ENCODE measurements around the gene RNF145.
"Not testable (repeated sequence)": the region's sequence is repeated elsewhere in the genome, so short reads cannot be mapped to it uniquely, and the experiment has no call there.

The RNF145 gene

DNA sequence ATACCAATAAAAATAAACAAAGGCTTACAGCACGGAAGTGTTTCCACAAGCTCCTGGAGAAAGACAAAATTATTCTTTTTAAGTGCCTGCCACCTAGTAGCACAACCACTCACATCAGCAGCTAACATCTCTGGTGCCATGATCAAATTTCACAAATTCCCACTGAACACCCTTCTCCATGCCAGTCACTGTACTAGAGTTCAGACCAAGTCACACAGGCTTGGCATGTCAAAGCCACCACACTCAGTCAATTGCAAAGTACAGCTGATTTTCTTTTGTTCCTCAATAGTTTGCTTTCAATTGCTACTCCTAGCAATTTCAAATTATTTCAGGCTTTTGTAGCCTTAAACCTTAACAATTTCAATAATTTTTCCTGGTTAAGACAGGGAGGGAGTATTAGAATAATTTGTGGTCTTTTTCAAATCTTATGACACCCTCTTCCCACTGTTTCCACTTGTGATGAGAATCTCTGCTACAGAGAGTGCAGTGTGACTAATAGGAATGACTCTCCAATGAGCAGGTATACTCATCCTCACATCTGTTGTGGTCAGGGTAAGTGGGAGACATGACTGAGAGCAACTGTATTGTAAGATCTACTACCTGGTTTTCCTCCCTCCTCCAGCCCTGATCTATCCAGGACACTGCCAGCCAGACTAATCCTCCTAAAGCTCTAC, 46.2 kb downstream of the RNF145 start:
- in situ Hi-C loops (cut with MboI; ENCODE audit: low sequenced_read_pairs): loop anchor here (25.0 kb wide), 1 partner anchor 824 kb away; no protein-coding TSS in a partner anchor

DNA sequence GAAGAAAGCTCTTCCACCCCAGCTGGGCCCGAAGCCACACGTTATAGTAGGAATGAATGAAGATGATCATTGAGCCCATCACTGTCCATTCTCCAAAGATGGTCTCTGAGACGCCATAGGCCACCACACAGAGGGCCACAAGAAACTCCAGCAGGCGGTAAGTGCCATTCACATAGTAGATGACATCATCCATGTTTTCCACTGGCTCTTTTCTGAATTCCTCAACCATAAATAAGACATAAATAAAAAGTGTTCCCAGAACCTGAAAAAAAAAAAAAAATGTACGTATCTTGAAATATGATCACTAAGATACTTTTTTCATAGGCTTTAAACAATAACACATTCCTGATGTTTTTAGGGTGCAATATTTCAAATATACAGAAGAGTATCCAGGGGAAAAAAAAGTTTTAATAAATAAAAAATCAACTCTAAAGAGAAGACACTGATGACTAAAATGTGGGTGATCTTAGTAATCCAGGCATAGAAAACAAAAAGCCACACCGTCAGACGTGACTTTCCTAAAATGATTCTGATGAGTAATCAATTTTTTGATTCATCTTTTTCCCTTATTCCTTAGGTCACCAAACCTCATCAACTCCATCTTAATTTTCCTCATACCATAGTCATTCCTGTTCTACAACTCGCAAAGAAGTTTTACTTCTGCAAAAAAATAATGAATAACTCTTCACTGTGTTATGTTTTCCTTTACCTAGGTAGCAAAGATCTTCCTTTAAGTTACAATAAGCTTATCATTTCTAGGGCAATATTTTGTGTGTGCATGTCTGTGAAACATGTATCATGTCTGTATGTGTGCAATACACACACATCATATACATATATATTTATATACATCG, 47.8 kb downstream of the RNF145 start:
- in situ Hi-C loops (cut with MboI; ENCODE audit: low sequenced_read_pairs): loop anchor here (25.0 kb wide), 1 partner anchor 826 kb away; no protein-coding TSS in a partner anchor

DNA sequence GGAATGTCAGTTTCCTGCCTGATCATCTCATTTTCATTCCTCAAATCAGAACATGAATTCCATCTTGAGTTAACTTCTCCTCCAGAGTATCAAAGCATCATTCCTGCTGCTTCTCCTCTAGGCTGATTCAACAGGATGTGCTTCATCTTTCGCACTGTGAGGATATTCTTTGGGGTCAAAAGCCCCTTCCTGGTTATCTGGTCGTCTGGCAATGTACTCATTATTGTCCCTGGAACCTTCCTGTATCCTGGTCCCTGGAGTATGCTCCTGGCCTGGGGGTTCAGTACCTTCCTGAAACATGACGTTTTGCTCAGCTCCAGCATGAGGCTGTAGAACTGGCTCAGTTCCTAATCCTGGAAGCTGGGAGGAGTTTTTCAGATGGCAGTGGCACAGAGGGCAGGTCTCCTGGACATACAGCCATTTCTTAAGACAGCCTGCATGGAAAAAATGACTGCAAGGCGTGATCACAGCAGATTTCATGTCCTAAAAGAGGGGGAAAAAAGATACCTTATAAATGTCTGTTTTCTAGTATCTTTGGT, 50.7 kb downstream of the RNF145 start:
- in situ Hi-C loops (cut with MboI; ENCODE audit: low sequenced_read_pairs): loop anchor here (25.0 kb wide), 1 partner anchor 829 kb away; no protein-coding TSS in a partner anchor

DNA sequence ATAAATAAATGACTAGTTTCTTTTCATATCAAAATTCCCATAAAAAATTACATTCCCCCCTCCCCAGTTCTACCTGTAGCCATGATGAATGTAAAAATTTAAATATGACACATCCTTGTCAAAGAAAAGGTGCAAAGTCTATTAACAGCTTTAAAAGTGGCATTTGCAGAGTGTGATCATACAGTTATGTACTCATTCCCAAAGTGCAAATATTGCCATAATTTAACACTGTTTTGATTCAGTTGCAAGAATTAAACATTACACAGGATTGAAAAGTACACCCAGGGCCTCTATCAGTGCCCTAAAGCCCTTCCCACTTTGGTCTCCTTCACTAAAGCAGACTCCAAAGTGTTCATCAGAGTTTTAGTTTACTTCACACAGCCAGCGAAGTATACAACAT, 51.8 kb downstream of the RNF145 start:
- in situ Hi-C loops (cut with MboI; ENCODE audit: low sequenced_read_pairs): loop anchor here (25.0 kb wide), 1 partner anchor 830 kb away; no protein-coding TSS in a partner anchor

DNA sequence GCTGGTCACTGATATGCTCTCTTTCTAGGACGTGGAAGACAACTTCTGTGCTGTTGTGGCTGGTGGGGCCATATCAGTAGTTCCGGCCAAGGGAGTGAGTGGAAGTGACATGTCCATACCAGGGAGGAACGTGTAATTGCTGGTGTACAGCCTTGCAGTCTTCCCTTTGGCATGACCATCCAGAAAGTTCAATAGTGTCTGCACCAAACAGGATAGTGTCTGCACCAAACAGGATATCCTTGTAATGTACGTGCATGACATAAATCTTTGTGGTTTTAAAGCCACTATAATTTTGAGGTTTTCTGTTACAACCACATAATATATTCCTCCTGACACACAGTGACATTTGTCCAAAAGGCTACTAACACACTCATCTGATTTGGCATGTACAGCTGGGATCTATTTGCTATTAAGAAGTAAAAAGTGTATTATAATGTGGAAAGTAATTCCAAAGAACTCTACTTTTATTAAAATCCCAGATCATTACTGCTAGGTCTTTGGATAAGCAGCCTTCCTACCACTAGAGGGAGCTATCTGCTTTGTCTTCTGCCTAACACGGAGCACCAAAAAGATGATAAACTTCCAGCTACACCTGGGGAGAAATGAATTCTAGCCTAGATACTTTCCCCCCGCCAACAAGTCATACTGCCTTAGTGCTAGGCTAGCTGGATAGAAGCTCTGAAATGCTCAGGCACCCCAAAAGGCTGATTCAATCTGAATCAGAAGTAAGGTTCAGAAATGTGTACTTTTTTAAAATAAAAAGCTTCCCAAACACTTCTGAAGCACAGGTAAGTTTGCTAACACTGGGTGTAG, 52.7 kb downstream of the RNF145 start:
- in situ Hi-C loops (cut with MboI; ENCODE audit: low sequenced_read_pairs): loop anchor here (25.0 kb wide), 1 partner anchor 831 kb away; no protein-coding TSS in a partner anchor

DNA sequence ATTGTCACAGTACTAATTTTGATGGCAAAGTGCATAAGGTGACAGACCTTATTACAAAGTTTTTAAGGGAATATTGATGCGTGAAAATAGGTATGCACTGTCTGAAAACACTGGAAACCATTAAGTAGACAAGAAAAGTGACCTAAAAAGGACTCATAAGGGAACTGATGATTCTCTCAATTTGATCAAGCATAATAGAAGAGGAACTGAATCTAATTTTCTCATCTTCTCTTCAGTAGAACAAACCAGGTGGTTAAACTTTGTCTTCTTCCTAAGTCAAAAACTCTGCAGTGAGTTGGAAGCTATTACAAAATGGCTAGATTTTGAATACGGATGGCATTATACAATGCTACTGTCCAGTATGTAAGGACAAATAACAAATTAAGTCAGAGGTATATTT, 53.4 kb downstream of the RNF145 start:
- in situ Hi-C loops (cut with MboI; ENCODE audit: low sequenced_read_pairs): loop anchor here (25.0 kb wide), 1 partner anchor 831 kb away; no protein-coding TSS in a partner anchor

DNA sequence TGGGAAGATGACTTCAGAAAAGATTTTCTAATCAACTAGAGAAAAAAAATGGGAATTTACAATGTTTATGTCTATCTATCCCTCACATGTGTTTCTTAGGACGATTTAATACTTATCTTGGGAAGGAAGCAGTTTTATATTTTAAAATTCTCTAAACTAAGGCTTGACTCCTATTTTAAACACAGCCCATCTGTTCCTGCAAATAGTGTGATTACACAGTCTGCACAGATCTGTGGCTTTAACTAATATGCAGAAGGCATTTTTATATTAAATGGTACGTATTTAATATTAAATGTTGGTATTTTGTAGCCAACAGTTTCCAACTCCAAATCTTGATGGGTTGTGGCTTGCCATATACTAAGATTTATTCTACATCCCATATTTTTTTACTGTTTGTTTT, 56.5 kb downstream of the RNF145 start:
- in situ Hi-C loops (cut with MboI; ENCODE audit: low sequenced_read_pairs): loop anchor here (25.0 kb wide), 1 partner anchor 834 kb away; no protein-coding TSS in a partner anchor

DNA sequence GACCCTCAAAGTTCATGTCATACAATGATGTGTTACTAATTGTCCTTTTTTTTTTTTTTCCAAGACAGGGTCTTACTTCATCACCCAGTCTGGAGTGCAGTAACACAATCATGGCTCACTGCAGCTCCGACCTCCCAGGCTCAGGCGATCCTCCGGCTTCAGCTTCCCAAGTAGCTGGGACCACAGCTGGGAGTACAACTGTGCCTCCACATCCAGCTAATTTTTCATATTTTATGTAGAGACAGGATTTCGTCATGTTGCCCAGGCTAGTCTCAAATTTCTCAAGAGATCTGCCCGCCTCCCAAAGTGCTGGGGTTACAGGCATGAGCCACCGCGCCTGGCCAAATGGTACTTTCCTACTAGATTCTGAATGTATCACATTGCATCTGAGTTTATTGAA, 60.3 kb downstream of the RNF145 start:
- in situ Hi-C loops (cut with MboI; ENCODE audit: low sequenced_read_pairs): no loop called here

DNA sequence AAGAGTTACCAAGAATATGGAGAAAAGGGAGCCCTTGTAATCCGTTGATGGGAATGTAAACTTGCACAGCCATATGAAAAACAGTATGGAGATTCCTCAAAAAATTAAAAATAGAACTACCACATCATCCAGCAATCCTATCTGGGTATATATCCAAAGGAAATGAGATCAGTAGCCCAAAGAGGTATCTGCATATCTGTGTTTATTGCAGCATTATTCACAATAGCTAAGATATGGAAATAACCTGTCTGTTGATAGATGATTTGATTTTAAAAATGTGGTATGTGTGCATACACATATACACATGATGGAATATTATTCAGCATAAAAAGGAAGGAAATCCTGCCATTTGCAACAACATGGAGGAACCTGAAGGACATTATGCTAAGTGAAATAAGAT, 61.4 kb downstream of the RNF145 start:
- in situ Hi-C loops (cut with MboI; ENCODE audit: low sequenced_read_pairs): no loop called here

DNA sequence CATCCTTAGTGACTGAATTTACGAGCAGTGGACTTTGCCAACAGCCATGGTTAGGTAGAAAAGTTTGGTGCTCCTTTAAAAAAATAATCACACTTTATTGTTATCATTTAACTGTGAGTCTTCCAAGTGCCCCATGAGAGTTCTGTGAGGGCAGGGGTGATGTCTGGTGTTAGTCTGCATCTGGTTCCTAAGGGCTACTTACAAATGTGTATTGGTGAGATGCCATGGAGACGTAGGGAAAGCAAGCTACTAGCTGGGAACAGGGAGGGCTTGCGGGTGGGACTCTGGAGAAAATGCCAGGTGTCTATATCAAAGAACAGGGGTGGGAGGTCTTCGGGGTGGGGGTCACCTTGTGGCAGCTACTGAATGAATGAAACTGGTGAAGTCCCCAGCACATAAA, 62.5 kb downstream of the RNF145 start:
- in situ Hi-C loops (cut with MboI; ENCODE audit: low sequenced_read_pairs): no loop called here

DNA sequence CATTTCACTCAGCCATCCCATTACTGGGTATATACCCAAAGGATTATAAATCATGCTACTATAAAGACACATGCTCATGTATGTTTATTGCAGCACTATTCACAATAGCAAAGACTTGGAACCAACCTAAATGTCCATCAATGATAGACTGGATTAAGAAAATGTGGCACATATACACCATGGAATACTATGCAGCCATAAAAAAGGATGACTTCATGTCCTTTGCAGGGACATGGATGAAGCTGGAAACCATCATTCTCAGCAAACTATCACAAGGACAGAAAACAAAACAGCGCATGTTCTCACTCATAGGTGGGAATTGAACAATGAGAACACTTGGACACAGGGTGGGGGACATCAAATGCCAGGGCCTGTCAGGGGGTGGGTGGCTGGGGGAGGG, 64.2 kb downstream of the RNF145 start:
- in situ Hi-C loops (cut with MboI; ENCODE audit: low sequenced_read_pairs): not testable (repeated sequence)

DNA sequence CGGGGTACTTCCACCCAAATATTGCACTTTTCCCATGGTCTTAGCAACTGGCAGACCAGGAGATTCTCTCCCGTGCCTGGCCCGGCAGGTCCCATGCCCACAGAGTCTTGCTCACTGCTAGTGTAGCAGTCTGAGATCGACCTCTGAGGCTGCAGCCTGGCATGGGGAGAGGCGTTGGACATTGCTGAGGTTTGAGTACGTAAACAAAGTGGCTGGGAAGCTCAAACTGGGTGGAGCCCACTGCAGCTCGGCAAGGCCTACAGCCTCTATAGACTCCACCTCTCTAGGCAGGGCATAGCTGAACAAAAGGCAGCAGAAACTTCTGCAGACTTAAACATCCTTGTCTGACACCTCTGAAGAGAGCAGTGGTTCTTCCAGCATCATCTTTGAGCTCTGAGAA, 69.6 kb downstream of the RNF145 start:
- in situ Hi-C loops (cut with MboI; ENCODE audit: low sequenced_read_pairs): no loop called here

DNA sequence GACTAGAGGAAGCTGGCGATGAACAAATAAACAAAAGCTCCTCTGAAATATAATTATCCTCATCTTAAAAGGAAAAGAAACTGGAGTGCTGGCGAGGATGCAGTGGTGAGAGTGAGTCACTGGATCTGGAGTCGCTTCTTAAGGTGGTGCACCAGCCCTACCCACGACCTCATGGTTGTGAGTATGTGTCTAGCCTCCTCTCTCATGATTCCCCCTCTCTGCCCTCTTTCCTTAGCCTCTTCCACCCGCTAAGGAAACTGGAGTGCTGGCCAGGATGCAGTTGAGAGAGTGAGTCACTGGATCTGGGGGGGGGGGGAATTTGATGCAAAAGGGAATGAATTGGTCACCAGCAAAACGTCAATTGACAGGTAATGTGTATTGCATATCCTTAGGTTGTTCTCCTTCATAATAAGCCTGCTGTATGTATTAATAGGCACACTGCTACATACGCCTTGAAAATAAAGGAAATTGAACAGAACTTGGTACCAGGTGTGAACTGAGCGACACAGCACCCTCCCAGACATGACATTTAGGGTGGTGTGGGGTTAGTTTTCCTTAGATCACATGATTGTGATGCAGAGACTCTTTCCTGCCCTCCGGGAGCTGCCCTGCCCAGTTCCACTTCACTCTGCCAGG, 73.3 kb downstream of the RNF145 start:
- in situ Hi-C loops (cut with MboI; ENCODE audit: low sequenced_read_pairs): no loop called here

DNA sequence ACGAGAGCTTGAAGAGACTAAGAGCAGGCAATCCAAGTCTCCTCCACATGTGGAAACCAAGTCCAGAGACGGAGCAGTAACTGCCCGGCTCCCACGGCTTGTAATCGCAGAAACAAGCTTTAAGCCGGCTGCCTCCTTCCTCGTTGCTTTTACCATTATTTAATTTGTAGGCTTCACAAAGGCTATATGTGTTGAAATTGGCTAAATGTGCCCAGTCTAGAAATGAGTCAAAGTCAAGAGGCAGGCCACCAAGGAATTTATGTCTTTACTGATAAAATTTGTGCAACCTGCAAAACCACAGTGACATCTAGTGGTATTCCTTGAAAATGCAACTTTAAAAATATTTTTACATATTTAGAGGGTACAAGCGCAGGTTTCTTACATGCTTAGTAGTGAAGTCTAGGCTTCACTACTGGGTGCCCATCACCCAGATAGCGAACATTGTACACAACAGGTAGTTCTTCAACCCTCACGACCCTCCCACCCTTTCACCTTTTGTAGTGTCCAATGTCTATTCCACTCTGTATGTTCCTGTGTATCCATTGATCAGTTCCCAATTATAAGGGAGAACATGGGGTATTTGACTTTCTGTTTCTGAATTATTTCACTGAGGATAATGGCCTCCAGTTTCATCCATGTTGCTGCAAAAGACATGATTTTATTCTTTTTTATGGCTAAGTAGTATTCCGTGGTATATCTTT, 76.2 kb downstream of the RNF145 start:
- in situ Hi-C loops (cut with MboI; ENCODE audit: low sequenced_read_pairs): no loop called here

DNA sequence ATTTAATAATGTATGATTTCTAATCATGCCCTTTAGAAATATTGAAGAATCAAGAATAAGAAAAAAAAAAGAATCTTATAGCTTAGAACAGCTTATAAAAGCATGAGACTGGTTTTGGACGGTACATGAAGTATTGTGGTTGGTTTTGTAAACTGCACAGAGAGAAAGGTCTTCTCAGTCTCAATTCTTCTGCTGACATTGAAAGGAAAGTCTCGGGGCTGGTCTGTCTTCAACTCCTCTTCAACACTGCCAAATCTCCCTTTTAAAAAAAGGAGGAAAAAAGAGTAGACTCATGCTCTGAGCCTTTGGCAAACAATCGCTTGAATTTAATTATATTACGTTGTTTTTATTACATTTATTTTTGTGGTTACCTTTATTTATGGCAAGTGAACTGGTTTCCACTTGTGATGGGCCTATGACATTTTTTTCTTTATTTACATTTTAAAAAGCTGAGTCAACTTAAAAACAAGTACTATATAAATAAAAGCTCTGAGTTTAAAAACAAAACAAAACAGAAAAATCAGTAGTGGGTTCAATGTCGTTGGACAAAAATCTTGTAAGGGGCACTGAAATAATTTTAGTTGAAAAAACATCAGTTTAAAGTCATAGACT, 76.8 kb downstream of the RNF145 start:
- in situ Hi-C loops (cut with MboI; ENCODE audit: low sequenced_read_pairs): no loop called here

DNA sequence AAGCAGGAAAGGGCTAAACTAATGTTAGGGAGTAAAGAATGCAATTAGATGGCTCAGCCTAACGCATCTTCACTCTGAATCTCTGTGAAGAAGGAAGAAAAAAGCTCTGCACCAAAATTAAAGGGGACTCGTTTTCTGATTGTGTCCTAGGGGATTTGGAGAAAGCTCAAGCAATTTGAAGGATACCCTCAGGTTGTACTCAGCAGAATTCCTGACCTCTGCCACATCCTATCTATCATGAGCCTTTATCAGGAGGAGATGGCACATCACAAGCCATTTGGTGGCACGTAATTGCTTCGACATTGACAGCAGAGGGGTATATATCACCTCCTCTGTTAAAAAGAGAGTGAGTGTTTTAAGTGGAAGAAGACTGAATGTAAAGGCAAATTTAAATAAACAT, 77.4 kb downstream of the RNF145 start:
- in situ Hi-C loops (cut with MboI; ENCODE audit: low sequenced_read_pairs): no loop called here

DNA sequence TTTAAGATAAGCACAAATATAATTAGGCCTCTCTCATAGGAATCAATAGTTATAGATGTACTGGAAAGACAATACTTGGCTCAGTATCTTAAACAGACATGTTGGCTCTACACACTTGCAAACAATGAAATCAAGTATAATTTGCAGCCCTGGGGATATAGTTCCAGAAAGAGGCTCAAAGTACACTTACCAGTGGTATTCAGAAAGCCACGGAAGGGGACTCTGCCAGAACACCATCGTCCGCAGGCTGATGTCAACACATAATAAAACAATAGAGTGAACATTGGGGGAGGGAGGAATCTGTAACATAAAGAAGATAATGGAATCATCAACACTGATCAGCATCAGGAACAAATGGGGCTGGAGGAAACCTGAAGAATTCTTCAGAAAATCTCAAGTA, 78.5 kb downstream of the RNF145 start:
- in situ Hi-C loops (cut with MboI; ENCODE audit: low sequenced_read_pairs): no loop called here

DNA sequence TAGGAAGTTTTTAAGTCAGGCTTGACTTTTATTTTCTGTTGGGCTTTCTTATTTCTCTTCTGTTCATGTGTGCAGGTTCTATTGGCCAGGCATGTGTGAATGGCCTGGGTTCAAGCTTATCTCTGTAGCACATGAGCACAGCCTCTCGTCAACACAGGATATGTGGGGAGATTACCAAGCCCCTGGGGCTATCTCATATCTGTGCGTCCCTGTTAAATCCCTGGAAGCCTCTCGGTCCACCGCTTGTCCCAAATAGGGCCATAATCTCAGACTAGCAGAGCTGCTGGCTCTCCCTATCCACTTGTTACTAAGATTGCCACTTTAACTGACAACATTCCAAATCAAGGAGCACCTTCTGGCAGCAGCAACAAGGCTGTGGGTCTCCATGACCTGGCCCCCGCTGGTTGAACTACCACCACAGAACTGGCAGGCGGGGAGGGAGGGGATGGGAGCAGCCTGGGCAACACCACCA, 81.2 kb downstream of the RNF145 start:
- in situ Hi-C loops (cut with MboI; ENCODE audit: low sequenced_read_pairs): no loop called here

DNA sequence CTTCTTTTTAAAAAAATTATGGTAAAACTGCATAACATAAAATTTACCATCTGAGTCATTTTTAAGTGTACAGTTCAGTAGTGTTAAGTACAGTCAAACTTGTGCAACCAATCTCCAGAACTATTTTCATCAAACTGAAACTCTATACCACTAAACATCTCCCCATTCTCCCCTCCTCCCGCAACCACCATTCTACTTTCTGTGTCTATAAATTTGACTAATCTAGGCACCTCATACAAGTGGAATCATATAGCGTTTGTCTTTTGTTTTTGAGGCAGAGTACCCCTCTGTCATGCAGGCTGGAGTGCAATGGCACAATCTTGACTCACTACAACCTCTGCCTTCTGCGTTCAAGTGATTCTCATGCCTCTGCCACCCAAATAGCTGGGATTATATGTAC, 85.7 kb downstream of the RNF145 start:
- in situ Hi-C loops (cut with MboI; ENCODE audit: low sequenced_read_pairs): loop anchor here (25.0 kb wide), 1 partner anchor 961 kb away; no protein-coding TSS in a partner anchor
